Endometrial microvascular endothelial cells (primary cell): ENCODE results near the gene CPLX3. TPM values are rescaled to one million over a fixed set of nuclear protein-coding genes. Genes with fewer than 3 reads are reported as not detected.

Experiments
- in situ Hi-C: cut with HindIII; loops from 2 replicates; pipeline ENCODE4 v1.10.0; 2017; ENCODE audit warnings: low sequenced_read_pairs, low pct_unique_long_range_greater_than_20kb; ENCODE audit errors: inconsistent ontology term
- total RNA-seq: library from RNA; depleted of rRNA; stranded (reverse); fragments of >200 nt; gene quantifications from one replicate; pipeline ENCODE4 v1.2.3, GENCODE V29; 2015; ENCODE audit errors: inconsistent ontology term

CPLX3 gene
- total RNA-seq, 1 donor from 2014 or later: not detected

DNA sequence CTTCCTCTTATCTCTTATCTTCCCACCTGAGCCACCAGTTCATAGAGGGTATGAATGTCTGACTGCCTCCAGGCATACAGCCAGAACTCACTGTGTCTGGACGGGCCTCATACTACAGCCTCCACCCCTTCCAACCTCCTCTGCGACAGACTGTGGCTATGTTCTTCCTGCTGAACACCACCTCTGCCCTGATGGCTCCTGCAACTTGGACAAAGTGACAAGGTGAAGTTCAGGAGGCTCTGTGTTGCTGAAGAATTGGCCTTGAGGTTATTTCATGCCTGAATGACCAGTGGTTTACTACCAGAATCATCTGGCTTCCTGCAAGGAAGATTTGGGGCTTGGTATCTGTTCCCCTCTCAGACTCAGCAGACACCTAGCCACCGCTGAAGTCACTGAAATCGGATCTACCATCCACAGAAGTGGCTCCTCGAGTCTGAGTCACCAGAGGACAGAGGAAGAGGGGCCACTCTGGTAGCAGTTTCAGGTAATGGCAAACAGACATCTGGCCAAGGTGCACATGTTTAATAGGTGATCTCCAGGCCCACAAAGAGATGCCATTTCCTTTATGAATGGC is 30.7 kb downstream of the CPLX3 start:
- in situ Hi-C loops: no loop called here

DNA sequence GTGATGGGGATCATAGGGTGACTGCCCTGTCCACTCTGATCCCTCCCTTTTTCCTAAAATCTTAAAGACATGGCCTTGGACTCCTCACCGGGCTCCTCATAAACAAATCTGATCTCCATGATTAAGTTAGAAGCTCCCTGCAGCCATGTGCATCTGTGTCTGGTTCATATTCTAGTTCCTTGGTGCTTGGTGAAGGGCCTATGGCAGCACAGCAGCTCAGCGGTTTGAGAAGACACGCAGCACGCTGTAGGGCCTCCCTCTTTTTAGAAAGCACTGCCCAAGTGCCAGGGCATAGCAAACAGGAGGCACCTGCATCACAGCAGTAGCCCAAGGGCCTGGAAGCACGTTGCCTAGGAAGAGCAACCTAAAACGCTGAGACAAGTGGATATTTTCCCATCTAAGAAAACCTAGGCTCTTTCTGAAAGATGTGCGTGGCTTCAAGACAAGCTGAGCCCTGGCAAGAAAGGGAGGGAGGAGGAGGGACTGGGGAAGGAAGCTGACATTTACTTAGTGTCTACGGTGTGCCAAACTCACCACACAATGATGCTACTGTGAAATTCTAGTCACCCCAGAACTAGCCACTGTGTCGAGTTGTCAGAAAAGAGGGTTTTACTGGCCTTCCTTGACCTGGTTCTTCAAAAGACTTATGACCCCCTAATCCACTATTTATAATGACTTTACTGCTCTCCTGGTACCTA is 31.4 kb downstream of the CPLX3 start:
- in situ Hi-C loops: no loop called here

- in situ Hi-C loops: no loop called here
These were observed 31.9 kb downstream of the CPLX3 start for GRCh38 chr15:74858369-74858740.

- in situ Hi-C loops: no loop called here
These were observed 37.0 kb downstream of the CPLX3 start for GRCh38 chr15:74863239-74864056.

DNA sequence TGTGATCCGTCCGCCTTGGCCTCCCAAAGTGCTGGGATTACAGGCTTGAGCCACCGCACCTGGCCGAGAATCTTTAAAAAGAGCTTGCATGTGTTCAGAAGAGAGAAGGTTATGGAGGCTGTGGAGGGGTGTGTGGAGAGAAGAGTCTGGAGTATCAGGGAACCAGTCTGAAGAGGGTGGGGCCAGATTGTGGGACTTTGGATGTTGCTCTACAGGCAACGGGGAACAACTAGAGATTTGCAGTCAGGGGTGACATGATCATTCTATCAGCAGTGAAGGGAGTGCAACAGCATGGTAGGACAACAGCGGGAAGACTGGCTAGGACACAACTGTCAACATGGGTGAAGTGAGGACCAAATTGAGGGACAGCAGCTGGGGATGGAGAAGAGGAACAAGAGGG is 37.9 kb downstream of the CPLX3 start:
- in situ Hi-C loops: no loop called here

DNA sequence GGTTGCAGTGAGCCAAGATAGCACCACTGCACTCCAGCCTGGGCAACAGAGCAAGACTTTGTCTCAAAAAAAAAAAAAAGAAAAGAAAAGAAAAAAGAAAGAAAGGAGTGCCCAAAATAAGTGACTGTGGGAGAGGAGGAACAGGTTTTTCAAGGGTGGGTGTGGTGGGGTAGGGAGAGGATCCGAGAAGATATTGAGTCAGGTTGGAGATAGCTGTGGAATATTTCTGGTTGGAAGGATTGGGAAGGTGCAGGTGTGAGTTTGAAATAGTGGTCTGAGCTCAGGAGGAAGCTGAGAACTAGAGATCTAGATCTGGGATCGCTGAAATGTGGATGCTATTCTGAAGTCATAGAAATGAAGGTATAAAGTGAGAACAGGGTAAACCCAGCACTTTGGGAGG is 38.9 kb downstream of the CPLX3 start:
- in situ Hi-C loops: no loop called here

GRCh38 chr15:74866090-74866489 is 39.7 kb downstream of the CPLX3 start:
- in situ Hi-C loops: no loop called here

GRCh38 chr15:74867466-74868038 is 41.1 kb downstream of the CPLX3 start:
- in situ Hi-C loops: no loop called here

GRCh38 chr15:74868059-74868458 is 41.6 kb downstream of the CPLX3 start:
- in situ Hi-C loops: no loop called here

- in situ Hi-C loops: no loop called here
These were observed 42.9 kb downstream of the CPLX3 start for GRCh38 chr15:74869372-74869725.

GRCh38 chr15:74869726-74870407 is 43.4 kb downstream of the CPLX3 start:
- in situ Hi-C loops: no loop called here

DNA sequence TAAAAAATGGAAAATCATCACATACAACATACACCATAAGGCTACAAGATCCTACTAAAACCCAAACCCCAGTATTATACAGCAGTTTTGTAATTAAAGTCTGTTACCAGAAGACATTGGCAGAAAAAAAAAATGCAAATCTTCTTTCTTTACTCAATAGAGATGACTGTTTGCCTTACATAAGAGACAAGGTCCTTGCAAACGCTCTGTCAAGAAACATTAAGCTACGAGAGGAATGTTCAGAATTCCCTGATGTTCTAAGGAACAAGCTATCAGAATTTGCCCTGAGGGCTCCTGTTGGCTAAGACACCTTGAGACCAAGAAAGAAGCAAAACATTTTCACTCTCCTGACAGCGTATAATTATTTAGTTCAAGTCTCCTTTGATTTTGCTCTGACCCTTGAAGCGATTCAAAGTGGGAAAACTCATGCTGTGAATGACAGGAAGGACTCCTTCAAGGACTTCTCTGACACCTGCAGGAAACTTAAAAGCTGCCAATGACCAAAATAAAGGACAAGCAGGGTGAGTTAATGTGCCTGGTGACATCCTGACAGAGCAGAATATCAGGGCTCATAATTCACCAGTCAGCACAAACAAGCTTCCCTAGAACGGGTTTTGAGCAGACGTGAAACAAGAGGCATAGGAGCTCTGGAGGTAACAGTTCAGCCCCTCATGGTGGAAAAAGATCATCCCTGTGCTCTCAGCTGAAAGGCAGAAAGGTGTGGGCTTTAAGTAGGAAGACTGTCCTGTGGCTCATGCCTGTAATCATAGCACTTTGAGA is 44.2 kb downstream of the CPLX3 start:
- in situ Hi-C loops: no loop called here

DNA sequence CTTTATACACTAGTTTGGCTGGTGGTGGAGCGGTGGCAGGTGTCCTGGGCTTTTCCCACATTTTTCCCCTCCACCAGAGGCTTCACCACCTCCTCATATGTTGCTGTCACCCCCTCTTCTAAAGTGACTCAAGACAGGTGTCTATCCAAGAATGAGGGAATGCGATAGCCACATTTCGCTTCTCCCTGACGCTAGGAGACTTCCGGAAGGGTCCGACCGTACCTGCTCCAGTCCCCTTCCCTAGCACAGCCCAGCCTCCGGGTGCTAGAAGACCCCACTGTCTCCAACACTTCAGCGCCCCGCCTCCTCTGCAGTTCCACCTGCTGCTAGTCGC is 46.2 kb downstream of the CPLX3 start:
- in situ Hi-C loops: no loop called here

- in situ Hi-C loops: no loop called here
These were observed 46.8 kb downstream of the CPLX3 start, which contains the start of gene SCAMP2 for GRCh38 chr15:74873036-74873755. Gene SCAMP2, minus strand, starts transcription at chr15:74873365. Its CDS starts 110 bp downstream, at chr15:74873255.

GRCh38 chr15:74873756-74874424 is 47.5 kb downstream of the CPLX3 start:
- in situ Hi-C loops: no loop called here

GRCh38 chr15:74878273-74878672 is 51.8 kb downstream of the CPLX3 start:
- in situ Hi-C loops: no loop called here
